DND-41 (cell line): ENCODE measurements around the gene RMC1.
A peak's percentile ranks its signal among the peaks of the same experiment; 100 is the strongest.

Experiments used
- ATAC-seq: fragments of 200-7000 bp; cut with Tn5 transposase; 3 replicates; pipeline ENCODE4 v1.9.1; 2021; ENCODE audit warnings: low read depth; ENCODE audit not compliant: insufficient read depth
- DNase-seq: peaks from one replicate; pipeline ENCODE4 v3.0.0-alpha.2; 2020
- H2AFZ ChIP-seq: 2 replicates; pipeline ENCODE4 v1.6.0; 2012; ENCODE audit warnings: low read depth, low read length
- H3K27ac ChIP-seq: 2 replicates; pipeline ENCODE4 v1.5.1; 2012; ENCODE audit warnings: low read length, inconsistent platforms
- H3K27me3 ChIP-seq: fragments of 200-600 bp; sonication (generic); 2 replicates; pipeline ENCODE4 v1.6.0; 2012; ENCODE audit warnings: low read length, mild to moderate bottlenecking, inconsistent platforms; ENCODE audit not compliant: insufficient read depth, poor library complexity
- H3K36me3 ChIP-seq: 2 replicates; pipeline ENCODE4 v1.5.1; 2012; ENCODE audit warnings: low read length, inconsistent platforms; ENCODE audit not compliant: insufficient read depth
- H3K4me1 ChIP-seq: 2 replicates; pipeline ENCODE4 v1.5.1; 2012; ENCODE audit warnings: mild to moderate bottlenecking, low read length; ENCODE audit not compliant: insufficient read depth
- H3K4me2 ChIP-seq: 2 replicates; pipeline ENCODE4 v1.6.0; 2012; ENCODE audit warnings: mild to moderate bottlenecking, moderate library complexity, low read length, inconsistent platforms; ENCODE audit not compliant: insufficient read depth
- H3K4me3 ChIP-seq, 2 experiments: fragments of 200-600 bp in 1 of 2; shearing (Covaris generic) in 1 of 2; 2 replicates each; pipeline ENCODE4 v1.5.1; 2012 to 2016; ENCODE audit warnings: inconsistent platforms in 2 of 2, low read length in 2 of 2, mild to moderate bottlenecking in 2 of 2, low read depth in 1 of 2, moderate library complexity in 1 of 2
- H3K79me2 ChIP-seq: 2 replicates; pipeline ENCODE4 v1.6.0; 2012; ENCODE audit warnings: low read length, inconsistent platforms; ENCODE audit not compliant: insufficient read depth
- H3K9ac ChIP-seq: 2 replicates; pipeline ENCODE4 v1.6.0; 2012; ENCODE audit warnings: low read depth, mild to moderate bottlenecking, inconsistent platforms, low read length, moderate library complexity
- H3K9me3 ChIP-seq: 2 replicates; pipeline ENCODE4 v1.5.1; 2012; ENCODE audit warnings: low read length, moderate library complexity, mild to moderate bottlenecking, inconsistent platforms; ENCODE audit not compliant: insufficient read depth, severe bottlenecking
- H4K20me1 ChIP-seq: 2 replicates; pipeline ENCODE4 v1.6.0; 2012; ENCODE audit warnings: low read length; ENCODE audit not compliant: insufficient read depth
- CTCF ChIP-seq: IDR thresholded peaks from 2 replicates; pipeline ENCODE4 v1.5.1; 2012; ENCODE audit warnings: borderline replicate concordance, low read length, moderate library complexity, mild to moderate bottlenecking; ENCODE audit not compliant: poor library complexity, severe bottlenecking; ENCODE audit errors: extremely low read depth
- EZH2 ChIP-seq: IDR thresholded peaks from 3 replicates; pipeline ENCODE4 v1.6.1; 2012; ENCODE audit warnings: borderline replicate concordance, low read depth, mild to moderate bottlenecking, moderate library complexity, low read length, inconsistent platforms; ENCODE audit not compliant: severe bottlenecking

Gene RMC1

GRCh38 chr18:23462876-23463275 lies 40.4 kb upstream of the RMC1 start:
- no peak overlapping the region for H3K4me2 ChIP-seq
- H3K9ac ChIP-seq: no peak overlapping the region
- no peaks in the 10 kb centered on the region for H3K9me3 ChIP-seq
- H3K4me3 ChIP-seq: no peak overlapping the region
- H3K27ac ChIP-seq: no peak overlapping the region
- DNase-seq (no peak), ATAC-seq (no peak)
- TF ChIP-seq EZH2: no peak
- H3K36me3 ChIP-seq: peaks cover 64% of the 10 kb centered on the region
- H2AFZ ChIP-seq: no peak overlapping the region
- H3K79me2 ChIP-seq: peaks cover 37% of the 10 kb centered on the region
- no peaks in the 10 kb centered on the region for H3K27me3 ChIP-seq
- peaks cover 38% of the 10 kb centered on the region for H4K20me1 ChIP-seq
- H3K4me1 ChIP-seq: peaks cover 7% of the 10 kb centered on the region; the same call in 1 of the 2 replicates

GRCh38 chr18:23468753-23469459 lies 34.4 kb upstream of the RMC1 start:
- Histone ChIP-seq H3K27ac (no peak overlapping the region), H3K4me3 (no peak overlapping the region), H3K27me3 (no peaks in the 10 kb centered on the region), H3K36me3 (peaks cover 81% of the 10 kb centered on the region), H3K79me2 (no peaks in the 10 kb centered on the region), H3K9ac (no peak overlapping the region), H3K4me2 (no peak overlapping the region), H3K9me3 (no peaks in the 10 kb centered on the region), H3K4me1 (no peaks in the 10 kb centered on the region), H2AFZ (no peak overlapping the region), H4K20me1 (no peaks in the 10 kb centered on the region)
- DNase-seq (no peak), ATAC-seq (peak; percentile 57)
- TF ChIP-seq EZH2 (no peak), CTCF (no peak)

GRCh38 chr18:23470620-23471387 lies 32.5 kb upstream of the RMC1 start:
- Histone ChIP-seq H3K4me1 (no peaks in the 10 kb centered on the region), H3K9me3 (no peaks in the 10 kb centered on the region), H2AFZ (no peak overlapping the region), H3K27me3 (no peaks in the 10 kb centered on the region), H3K79me2 (no peaks in the 10 kb centered on the region), H3K4me3 (no peak overlapping the region), H4K20me1 (no peaks in the 10 kb centered on the region), H3K27ac (no peak overlapping the region), H3K9ac (no peak overlapping the region), H3K4me2 (no peak overlapping the region), H3K36me3 (peaks cover 80% of the 10 kb centered on the region)
- no peak for ATAC-seq
- no peak for DNase-seq
- no peak for TF ChIP-seq CTCF
- no peak for TF ChIP-seq EZH2

- Histone ChIP-seq H3K4me3 (no peak overlapping the region), H3K27ac (no peak overlapping the region), H3K4me2 (no peak overlapping the region), H3K4me1 (no peaks in the 10 kb centered on the region), H4K20me1 (no peaks in the 10 kb centered on the region), H3K9me3 (no peaks in the 10 kb centered on the region), H3K36me3 (peaks cover 81% of the 10 kb centered on the region), H3K79me2 (no peaks in the 10 kb centered on the region), H3K27me3 (no peaks in the 10 kb centered on the region), H2AFZ (no peak overlapping the region), H3K9ac (no peak overlapping the region)
- TF ChIP-seq CTCF (no peak), EZH2 (no peak)
- ATAC-seq (no peak), DNase-seq (no peak)
Observed at GRCh38 chr18:23471486-23471885, 31.8 kb upstream of the RMC1 start.
